ENCODE results near the gene FRYL. TPM values are rescaled to one million over a fixed set of nuclear protein-coding genes. Genes with fewer than 3 reads are reported as not detected.

FRYL gene
- total and polyA plus RNA-seq, 2 of the 8 experiments (the other 6 are each of a cell fraction or from before 2014, with no cell fraction given), result 8.0 to 36.5 TPM

DNA sequence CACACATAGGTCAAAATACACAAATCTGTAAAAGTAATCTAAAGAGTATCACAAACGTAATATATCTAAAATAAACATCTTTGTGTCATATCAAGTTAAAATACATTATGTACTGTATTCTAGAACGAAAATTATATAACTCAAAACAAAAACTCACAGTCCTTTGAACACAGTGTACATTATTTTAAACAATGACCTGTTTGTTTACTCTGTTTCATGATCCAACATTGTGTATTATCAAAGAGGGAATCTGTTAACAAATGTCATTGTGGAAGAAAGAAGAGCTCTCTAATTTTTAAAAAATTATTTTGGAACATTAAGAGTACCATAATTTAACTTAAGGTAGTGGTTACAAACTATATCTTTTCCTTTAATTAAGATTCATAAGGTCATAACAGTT is 144.1 kb downstream of the FRYL start:
- Histone ChIP-seq H3K4me2 (ENCODE audit: insufficient read depth in 1 of 2, low read depth in 2 of 2, low read length in 2 of 2) (no peak overlapping the region), H2BK12ac (ENCODE audit: low read depth, low read length) (no peak overlapping the region), H4K20me1 (replicated peaks in 1 of 2; ENCODE audit: control insufficient read depth in 1 of 2, insufficient read depth in 2 of 2, low read length in 2 of 2) (peaks cover 0 to 2% of the 10 kb centered on the region in 2 experiments), H2AFZ (ENCODE audit: low read length) (no peak overlapping the region), H3K56ac (replicated peaks; ENCODE audit: insufficient read length, low read depth, low read length) (no peak overlapping the region), H2BK15ac (ENCODE audit: low read length) (no peak overlapping the region), H3K9ac (replicated peaks in 1 of 4; ENCODE audit: extremely low read depth in 1 of 4, low read depth in 3 of 4, low read length in 3 of 4) (no peak overlapping the region), H3K14ac (ENCODE audit: insufficient read length) (no peak overlapping the region), H3K4ac (replicated peaks; ENCODE audit: insufficient read length, low read depth, low read length) (no peak overlapping the region), H2AK5ac (ENCODE audit: low read depth, low read length) (no peak overlapping the region), H3K27ac (ENCODE audit: low read depth, low read length) (no peak overlapping the region), H2BK20ac (ENCODE audit: low read length) (no peak overlapping the region), H4K8ac (ENCODE audit: extremely low read depth, insufficient read depth, low read length) (no peak overlapping the region), H4K5ac (ENCODE audit: insufficient read length, low read depth, low read length) (no peak overlapping the region), H2BK120ac (replicated peaks; ENCODE audit: low read depth, low read length) (no peak overlapping the region), H3K9me3 (ENCODE audit: insufficient read depth in 2 of 2, low read depth in 1 of 2, low read length in 1 of 2) (no peaks in the 10 kb centered on the region), H3K27me3 (replicated peaks in 1 of 4; ENCODE audit: control insufficient read depth in 3 of 4, extremely low read depth in 1 of 4, insufficient read depth in 3 of 4, low read length in 3 of 4) (no peaks in the 10 kb centered on the region), H3K79me2 (ENCODE audit: control insufficient read depth in 1 of 2, insufficient read depth in 2 of 2, low read length in 2 of 2) (peaks cover 0 to 25% of the 10 kb centered on the region in 2 experiments; a peak in 2 of 4 replicates), H3K23ac (ENCODE audit: insufficient read length) (no peak overlapping the region), H3K4me1 (replicated peaks in 1 of 4; ENCODE audit: control insufficient read depth in 3 of 4, insufficient read depth in 4 of 4, low read length in 3 of 4) (peaks cover 0 to 4% (median 0%) of the 10 kb centered on the region in 4 experiments; a peak in 1 of 7 replicates), H3K36me3 (ENCODE audit: control insufficient read depth in 2 of 4, insufficient read depth in 4 of 4, low read length in 3 of 4) (no peaks in the 10 kb centered on the region), H3K79me1 (ENCODE audit: low read depth, low read length) (no peaks in the 10 kb centered on the region), H3K4me3 (ENCODE audit: extremely low read depth in 1 of 4, insufficient read depth in 2 of 4, low read depth in 3 of 4, low read length in 4 of 4) (no peak overlapping the region), H4K91ac (replicated peaks; ENCODE audit: insufficient read length, low read length) (no peak overlapping the region), H3K23me2 (ENCODE audit: low read depth, low read length) (no peaks in the 10 kb centered on the region), H2BK5ac (ENCODE audit: low read depth, low read length) (no peak overlapping the region), H3K18ac (ENCODE audit: extremely low read depth, low read length) (no peak overlapping the region)
- FAIRE-seq, result no peak
- ChIA-PET CTCF (ENCODE audit: partially characterized antibody) (no interaction called here), POLR2A (ENCODE audit: partially characterized antibody) (no interaction called here)
- DNase-seq (ENCODE audit: low read depth in 1 of 2, low spot score in 2 of 2), result no peak
- 44% methylated on average over 2 of the region's 2 CpGs; no CpG with 5 or more reads in 1 of the 2 experiments for WGBS, 2 experiments (ENCODE audit: extremely low coverage in 1 of 2, insufficient coverage in 1 of 2, insufficient read length in 1 of 2, insufficient replicate concordance in 2 of 2, low coverage in 1 of 2, low lambda C conversion rate in 2 of 2, missing lambda C conversion rate in 1 of 2)
- TF ChIP-seq TEAD4 (IDR thresholded peaks at IDR 0.05; ENCODE audit: low read depth, low read length) (no peak), E2F6 (IDR thresholded peaks at IDR 0.05) (no peak), HDAC6 (IDR thresholded peaks at IDR 0.05; ENCODE audit: low read depth, low read length) (no peak), YY1 (IDR thresholded peaks at IDR 0.05; ENCODE audit: low read depth, low read length) (no peak), JUN (IDR thresholded peaks at IDR 0.05; ENCODE audit: low read depth, low read length) (no peak), ZNF274 (IDR thresholded peaks at IDR 0.05; ENCODE audit: borderline replicate concordance, extremely low read depth, low read length) (no peak), FOSL1 (IDR thresholded peaks at IDR 0.05; ENCODE audit: insufficient read depth, low read depth, low read length) (no peak), CTBP2 (IDR thresholded peaks at IDR 0.05; ENCODE audit: borderline replicate concordance, insufficient read depth, insufficient read length, low read length) (no peak), POU5F1 (IDR thresholded peaks at IDR 0.05; ENCODE audit: low read depth, low read length) (no peak), CBX5 (IDR thresholded peaks at IDR 0.05; ENCODE audit: low read depth, low read length) (no peak), SRF (IDR thresholded peaks at IDR 0.05; ENCODE audit: low read depth, low read length) (no peak), BCL11A (IDR thresholded peaks at IDR 0.05; ENCODE audit: low read depth in 2 of 2, low read length in 2 of 2) (no peak)
- TF ChIP-seq, protein P1, sequence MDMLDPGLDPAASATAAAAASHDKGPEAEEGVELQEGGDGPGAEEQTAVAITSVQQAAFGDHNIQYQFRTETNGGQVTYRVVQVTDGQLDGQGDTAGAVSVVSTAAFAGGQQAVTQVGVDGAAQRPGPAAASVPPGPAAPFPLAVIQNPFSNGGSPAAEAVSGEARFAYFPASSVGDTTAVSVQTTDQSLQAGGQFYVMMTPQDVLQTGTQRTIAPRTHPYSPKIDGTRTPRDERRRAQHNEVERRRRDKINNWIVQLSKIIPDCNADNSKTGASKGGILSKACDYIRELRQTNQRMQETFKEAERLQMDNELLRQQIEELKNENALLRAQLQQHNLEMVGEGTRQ (IDR thresholded peaks at IDR 0.05; ENCODE audit: low read length), result no peak

All from H1 (cell line).